Transverse colon (tissue), 4 donors: ENCODE measurements around the gene WDR26. TPM values are rescaled to one million over a fixed set of nuclear protein-coding genes. Genes with fewer than 3 reads are reported as not detected.

Source experiments
- DNase-seq: peaks from one replicate; pipeline ENCODE4 v3.0.0-alpha.2; 2019
- H3K27ac ChIP-seq, 4 donors: fragments of 200-600 bp; sonication (generic); 2 replicates each; pipeline ENCODE4 v1.5.1; 2016 to 2018; ENCODE audit warnings: inconsistent platforms in 4 of 4
- H3K27me3 ChIP-seq: fragments of 200-600 bp; sonication (generic); 2 replicates; pipeline ENCODE4 v1.5.1; 2017; ENCODE audit warnings: inconsistent platforms
- H3K36me3 ChIP-seq, 4 donors: fragments of 200-600 bp; sonication (generic); 2 replicates each; pipeline ENCODE4 v1.5.1; 2017 to 2019; ENCODE audit warnings: inconsistent platforms in 4 of 4
- H3K4me1 ChIP-seq, 4 donors: fragments of 200-600 bp; sonication (generic); 2 replicates each; pipeline ENCODE4 v1.5.1; 2017 to 2020; ENCODE audit warnings: inconsistent platforms in 4 of 4
- H3K4me3 ChIP-seq, 4 donors: fragments of 200-600 bp; sonication (generic); 1 replicate in 1 of 4; 2 replicates in 3 of 4; pipeline versions ENCODE4 v1.5.1 to v1.6.1; 2017 to 2019; ENCODE audit warnings: inconsistent platforms in 4 of 4
- H3K9me3 ChIP-seq, 2 donors: fragments of 200-600 bp; sonication (generic); 2 replicates each; pipeline ENCODE4 v1.5.1; 2017 to 2019; ENCODE audit warnings: inconsistent platforms in 2 of 2
- CTCF ChIP-seq, 5 experiments: fragments of 200-600 bp in 3 of 5; fragments of 450-650 bp in 2 of 5; sonication (generic) in 3 of 5; IDR thresholded peaks; 1 replicate in 2 of 5; 2 replicates in 3 of 5; pipeline ENCODE4 v1.5.1; 2016 to 2017; ENCODE audit warnings: antibody characterized with exemption in 5 of 5, inconsistent platforms in 3 of 5, mild to moderate bottlenecking in 2 of 5, moderate library complexity in 1 of 5
- EP300 ChIP-seq: sonication (generic); formaldehyde crosslinking; IDR thresholded peaks from one replicate; pipeline ENCODE4 v1.6.1; 2017; ENCODE audit warnings: antibody characterized with exemption, low read depth
- POLR2A ChIP-seq: fragments of 450-650 bp; IDR thresholded peaks from one replicate; pipeline ENCODE4 v1.6.1; 2016; ENCODE audit warnings: antibody characterized with exemption, mild to moderate bottlenecking, moderate library complexity
- POLR2AphosphoS5 ChIP-seq, 3 donors: sonication (generic); formaldehyde crosslinking; IDR thresholded peaks; one replicate each; pipeline ENCODE4 v1.6.1; 2016; ENCODE audit warnings: antibody characterized with exemption in 3 of 3
- WGBS, 2 donors: methylation state at CpG; one replicate each; pipeline ENCODE4 v1.1.5; 2018; ENCODE audit warnings: low coverage in 1 of 2; 5-methylcytosine and 5-hydroxymethylcytosine counted together
- in situ Hi-C, 4 donors: fragments of 200-750 bp; cut with MboI; loops; one replicate each; pipeline versions ENCODE4 v1.15.0 to v1.15.1; 2017; ENCODE audit warnings: low sequenced_read_pairs in 3 of 4, low pct_ligation_motif_present in 1 of 4, low pct_unique_long_range_greater_than_20kb in 1 of 4
- intact Hi-C: fragments of 100-400 bp; cut with DNase I; formaldehyde crosslinking; loops from one replicate; pipeline ENCODE4 v1.15.1; 2023; ENCODE audit warnings: low total_unique reads
- total RNA-seq, 4 donors: library from RNA; depleted of rRNA; stranded (reverse); fragments of >200 nt; gene quantifications; one replicate each; pipeline ENCODE4 v1.1.0, GENCODE V29; 2016

WDR26 gene
- total RNA-seq, 4 donors from 2014 or later, result 77.4 to 127 (median 109) TPM

GRCh38 chr1:224472806-224473205 is 38.2 kb upstream of the WDR26 start:
- 90 to 91% methylated on average over 1 of the region's 1 CpG for WGBS, 2 donors
- no peaks in the 10 kb centered on the region for H3K9me3 ChIP-seq
- H3K36me3 ChIP-seq, result no peaks in the 10 kb centered on the region
- no peak overlapping the region for H3K27ac ChIP-seq
- intact Hi-C loops, result no loop called here
- H3K4me3 ChIP-seq, result no peak overlapping the region
- no peak for DNase-seq
- TF ChIP-seq EP300 (no peak), CTCF (IDR thresholded peaks at IDR 0.05) (no peak), POLR2A (no peak), POLR2AphosphoS5 (IDR thresholded peaks at IDR 0.05) (no peak)
- no peaks in the 10 kb centered on the region for H3K4me1 ChIP-seq
- H3K27me3 ChIP-seq, result no peaks in the 10 kb centered on the region
- in situ Hi-C loops, result no loop called here

GRCh38 chr1:224466154-224466553 is 31.6 kb upstream of the WDR26 start:
- in situ Hi-C loops (loop anchor here in 1 of 4 donors (10.0 kb wide), 1 partner anchor 341 kb away; no protein-coding TSS in a partner anchor), intact Hi-C loops (no loop called here)
- Histone ChIP-seq H3K9me3 (no peaks in the 10 kb centered on the region), H3K36me3 (no peaks in the 10 kb centered on the region), H3K27me3 (no peaks in the 10 kb centered on the region), H3K4me3 (no peak overlapping the region), H3K4me1 (no peaks in the 10 kb centered on the region), H3K27ac (no peak overlapping the region)
- WGBS, 2 donors, result 83 to 91% methylated on average over 2 of the region's 2 CpGs
- TF ChIP-seq EP300, result no peak
- TF ChIP-seq CTCF (IDR thresholded peaks at IDR 0.05), result no peak
- no peak for TF ChIP-seq POLR2A
- no peak for TF ChIP-seq POLR2AphosphoS5 (IDR thresholded peaks at IDR 0.05)
- no peak for DNase-seq

GRCh38 chr1:224459966-224460365 is 25.4 kb upstream of the WDR26 start:
- no peak overlapping the region for H3K4me3 ChIP-seq
- no peak for DNase-seq
- intact Hi-C loops (loop anchor here (5.0 kb wide), 1 partner anchor 83 kb away; no protein-coding TSS in a partner anchor), in situ Hi-C loops (loop anchor here in 2 of 4 donors (10.0 kb wide), 2 partner anchors 335 to 345 kb away; partner anchors contain the start of gene FBXO28 (in 1 of the 2))
- no peaks in the 10 kb centered on the region for H3K36me3 ChIP-seq
- 93% methylated on average over 5 of the region's 5 CpGs; no CpG with 5 or more reads in 1 of the 2 donors for WGBS, 2 donors
- peaks cover 18 to 41% (median 27%) of the 10 kb centered on the region in 4 donors for H3K4me1 ChIP-seq
- H3K27me3 ChIP-seq, result no peaks in the 10 kb centered on the region
- peak overlapping the region in 2 of 4 donors; percentile 21 to 50 for H3K27ac ChIP-seq
- TF ChIP-seq CTCF (IDR thresholded peaks at IDR 0.05), result no peak
- no peak for TF ChIP-seq POLR2A
- TF ChIP-seq EP300, result no peak
- no peaks in the 10 kb centered on the region for H3K9me3 ChIP-seq

- no peak for DNase-seq
- intact Hi-C loops, result no loop called here
- WGBS, 2 donors, result 56 to 60% methylated on average over 1 to 2 of the region's 2 CpGs
- no peak overlapping the region for H3K4me3 ChIP-seq
- peaks cover 18 to 42% (median 27%) of the 10 kb centered on the region in 4 donors for H3K4me1 ChIP-seq
- peak overlapping the region; percentile 21 to 50 (median 31) for H3K27ac ChIP-seq
- no peaks in the 10 kb centered on the region for H3K36me3 ChIP-seq
- in situ Hi-C loops, result loop anchor here in 1 of 4 donors (10.0 kb wide), 1 partner anchor 344 kb away; the partner anchor contains the start of gene FBXO28
- no peaks in the 10 kb centered on the region for H3K9me3 ChIP-seq
- no peaks in the 10 kb centered on the region for H3K27me3 ChIP-seq
- TF ChIP-seq POLR2A (no peak), CTCF (IDR thresholded peaks at IDR 0.05) (no peak), POLR2AphosphoS5 (IDR thresholded peaks at IDR 0.05) (no peak), EP300 (no peak)
These were observed 24.4 kb upstream of the WDR26 start for GRCh38 chr1:224458996-224459395.
